ENCODE measurements around the gene MMRN2. TPM values are rescaled to one million over a fixed set of nuclear protein-coding genes. Genes with fewer than 3 reads are reported as not detected.
"Not testable (repeated sequence)": the region's sequence is repeated elsewhere in the genome, so short reads cannot be mapped to it uniquely, and the experiment has no call there.

MMRN2 gene
- total RNA-seq (10 to 100 TPM; 42.3 to 55.3 TPM), polyA plus RNA-seq (10 to 100 TPM; 10.2 to 15.7 TPM)
- long read RNA-seq, donor 1, full-length matches to known transcripts, result 6 of 11 reads
- long read RNA-seq, donor 1, partial matches to known transcripts, result 5 of 11 reads
- long read RNA-seq, donor 1, other reads (novel, unspliced or antisense), result 0 of 11 reads
- long read RNA-seq, donor 2, full-length matches to known transcripts, result 1 of 1 reads
- long read RNA-seq, donor 2, partial matches to known transcripts, result 0 of 1 reads
- long read RNA-seq, donor 2, other reads (novel, unspliced or antisense), result 0 of 1 reads
- long read RNA-seq, donor 3, full-length matches to known transcripts, result 1 of 7 reads
- long read RNA-seq, donor 3, partial matches to known transcripts, result 6 of 7 reads
- long read RNA-seq, donor 3, other reads (novel, unspliced or antisense), result 0 of 7 reads
- long read RNA-seq, donor 4, result 0 reads
- long read RNA-seq, donor 5, full-length matches to known transcripts, result 2 of 36 reads
- long read RNA-seq, donor 5, partial matches to known transcripts, result 29 of 36 reads
- long read RNA-seq, donor 5, other reads (novel, unspliced or antisense), result 5 of 36 reads

- Histone ChIP-seq H3K9me3 (ENCODE audit: control insufficient read depth in 4 of 4, insufficient read depth in 3 of 4, low read length in 3 of 4) (no peaks in the 10 kb centered on the region), H3K4me1 (ENCODE audit: control insufficient read depth in 5 of 5, insufficient read depth in 5 of 5, low read length in 5 of 5) (peaks cover 0 to 52% (median 41%) of the 10 kb centered on the region in 5 donors), H3K27ac (ENCODE audit: low read depth in 1 of 2, low read length in 1 of 2) (peak within 1 kb of the TSS; percentile 84 to 87), H3K4me3 (peak within 1 kb of the TSS; percentile 43), H3K9ac (ENCODE audit: insufficient read depth in 1 of 2, low read length in 2 of 2) (no peak within 1 kb of the TSS), H3K27me3 (ENCODE audit: control insufficient read depth in 3 of 3, insufficient read depth in 3 of 3, low read length in 2 of 3) (no peaks in the 10 kb centered on the region), H3K36me3 (ENCODE audit: control insufficient read depth in 4 of 4, insufficient read depth in 4 of 4, low read length in 4 of 4) (no peaks in the 10 kb centered on the region)
- ATAC-seq (ENCODE audit: insufficient read depth, low FRiP score) (no peak), DNase-seq (peak in 2 of 3 donors; percentile 48 to 69)
- TF ChIP-seq CTCF (IDR thresholded peaks at IDR 0.05; ENCODE audit: control extremely low read depth, extremely low read depth), result no peak
- 30 to 42% methylated on average over 9 of the region's 9 CpGs for WGBS, 2 donors
Measured at GRCh38 chr10:86957471-86958115, at the start of gene MMRN2. TSS of gene MMRN2 (minus strand) at chr10:86957615. CDS start at chr10:86957541, 74 bp downstream.

- H3K9me3 ChIP-seq (ENCODE audit: control insufficient read depth in 4 of 4, insufficient read depth in 3 of 4, low read length in 3 of 4); H3K27me3 ChIP-seq (ENCODE audit: control insufficient read depth in 3 of 3, insufficient read depth in 3 of 3, low read length in 2 of 3); H3K9ac ChIP-seq (ENCODE audit: insufficient read depth in 1 of 2, low read length in 2 of 2); H3K36me3 ChIP-seq (ENCODE audit: control insufficient read depth in 4 of 4, insufficient read depth in 4 of 4, low read length in 4 of 4); ATAC-seq (ENCODE audit: insufficient read depth, low FRiP score); H3K4me1 ChIP-seq (ENCODE audit: control insufficient read depth in 5 of 5, insufficient read depth in 5 of 5, low read length in 5 of 5); H3K27ac ChIP-seq (ENCODE audit: low read depth in 1 of 2, low read length in 1 of 2); H3K4me3 ChIP-seq; DNase-seq: not testable (repeated sequence)
- WGBS, 2 donors, result 63 to 80% methylated on average over 1 of the region's 1 CpG
Measured at GRCh38 chr10:87007124-87007523, 49.7 kb upstream of the MMRN2 start.

GRCh38 chr10:87000491-87000890 lies 43.1 kb upstream of the MMRN2 start:
- Histone ChIP-seq H3K27ac (ENCODE audit: low read depth in 1 of 2, low read length in 1 of 2) (no peak overlapping the region), H3K36me3 (ENCODE audit: control insufficient read depth in 4 of 4, insufficient read depth in 4 of 4, low read length in 4 of 4) (no peaks in the 10 kb centered on the region), H3K27me3 (ENCODE audit: control insufficient read depth in 3 of 3, insufficient read depth in 3 of 3, low read length in 2 of 3) (no peaks in the 10 kb centered on the region), H3K4me3 (no peak overlapping the region), H3K9me3 (ENCODE audit: control insufficient read depth in 4 of 4, insufficient read depth in 3 of 4, low read length in 3 of 4) (no peaks in the 10 kb centered on the region), H3K4me1 (ENCODE audit: control insufficient read depth in 5 of 5, insufficient read depth in 5 of 5, low read length in 5 of 5) (no peaks in the 10 kb centered on the region), H3K9ac (ENCODE audit: insufficient read depth in 1 of 2, low read length in 2 of 2) (no peak overlapping the region)
- no peak for TF ChIP-seq CTCF (IDR thresholded peaks at IDR 0.05; ENCODE audit: control extremely low read depth, extremely low read depth)
- WGBS, 2 donors, result 75 to 84% methylated on average over 3 of the region's 3 CpGs
- DNase-seq, result no peak
- no peak for ATAC-seq (ENCODE audit: insufficient read depth, low FRiP score)

- H3K9ac ChIP-seq (ENCODE audit: insufficient read depth in 1 of 2, low read length in 2 of 2); H3K36me3 ChIP-seq (ENCODE audit: control insufficient read depth in 4 of 4, insufficient read depth in 4 of 4, low read length in 4 of 4); H3K4me3 ChIP-seq; H3K9me3 ChIP-seq (ENCODE audit: control insufficient read depth in 4 of 4, insufficient read depth in 3 of 4, low read length in 3 of 4); H3K4me1 ChIP-seq (ENCODE audit: control insufficient read depth in 5 of 5, insufficient read depth in 5 of 5, low read length in 5 of 5); ATAC-seq (ENCODE audit: insufficient read depth, low FRiP score); H3K27me3 ChIP-seq (ENCODE audit: control insufficient read depth in 3 of 3, insufficient read depth in 3 of 3, low read length in 2 of 3); DNase-seq; H3K27ac ChIP-seq (ENCODE audit: low read depth in 1 of 2, low read length in 1 of 2): not testable (repeated sequence)
- 47 to 63% methylated on average over 6 of the region's 6 CpGs for WGBS, 2 donors
Measured at GRCh38 chr10:86999802-87000403, 42.5 kb upstream of the MMRN2 start.

Measured in lung (tissue), 16 donors.